ENCODE results near the gene TMEM143.
"Not testable (repeated sequence)": the region's sequence is repeated elsewhere in the genome, so short reads cannot be mapped to it uniquely, and the experiment has no call there.

TMEM143 gene

GRCh38 chr19:48363810-48364597 is at the start of gene TMEM143, which contains the start of gene SYNGR4:
Gene TMEM143 (minus strand): TSS chr19:48363940. CDS start chr19:48363920, 20 bp downstream.
Gene SYNGR4 (plus strand): TSS chr19:48364367. CDS start chr19:48365843, 1,476 bp downstream.
- peak; percentile 99 for DNase-seq (ENCODE audit: low spot score)

GRCh38 chr19:48405850-48406249 is 42.1 kb upstream of the TMEM143 start:
- DNase-seq (ENCODE audit: low spot score), result no peak

- no peak for DNase-seq (ENCODE audit: low spot score)
These were observed 41.4 kb upstream of the TMEM143 start for GRCh38 chr19:48405010-48405659.

- peak; percentile 57 for DNase-seq (ENCODE audit: low spot score)
These were observed 39.9 kb upstream of the TMEM143 start for GRCh38 chr19:48403606-48404005.

- no peak for DNase-seq (ENCODE audit: low spot score)
These were observed 37.5 kb upstream of the TMEM143 start for GRCh38 chr19:48401287-48401686.

- no peak for DNase-seq (ENCODE audit: low spot score)
These were observed 36.4 kb upstream of the TMEM143 start for GRCh38 chr19:48400018-48400742.

- DNase-seq (ENCODE audit: low spot score), result peak; percentile 84
These were observed 34.9 kb upstream of the TMEM143 start for GRCh38 chr19:48398375-48399235.

- DNase-seq (ENCODE audit: low spot score), result no peak
These were observed 34.3 kb upstream of the TMEM143 start for GRCh38 chr19:48398102-48398374.

- no peak for DNase-seq (ENCODE audit: low spot score)
These were observed 33.7 kb upstream of the TMEM143 start for GRCh38 chr19:48397263-48398101.

GRCh38 chr19:48396824-48397176 is 33.1 kb upstream of the TMEM143 start:
- no peak for DNase-seq (ENCODE audit: low spot score)

GRCh38 chr19:48396016-48396823 is 32.5 kb upstream of the TMEM143 start:
- no peak for DNase-seq (ENCODE audit: low spot score)

- no peak for DNase-seq (ENCODE audit: low spot score)
These were observed 31.8 kb upstream of the TMEM143 start for GRCh38 chr19:48395499-48395898.

GRCh38 chr19:48395170-48395455 is 31.4 kb upstream of the TMEM143 start:
- no peak for DNase-seq (ENCODE audit: low spot score)

GRCh38 chr19:48394331-48395169 is 30.8 kb upstream of the TMEM143 start:
- no peak for DNase-seq (ENCODE audit: low spot score)

- no peak for DNase-seq (ENCODE audit: low spot score)
These were observed 30.0 kb upstream of the TMEM143 start, which contains the start of gene GRIN2D for GRCh38 chr19:48393559-48394330. Gene GRIN2D (plus strand): TSS chr19:48393668. CDS start chr19:48398393, 4,725 bp downstream.

- DNase-seq (ENCODE audit: low spot score), result no peak
These were observed 29.3 kb upstream of the TMEM143 start for GRCh38 chr19:48392860-48393558.

- DNase-seq (ENCODE audit: low spot score), result not testable (repeated sequence)
These were observed 28.2 kb upstream of the TMEM143 start for GRCh38 chr19:48392006-48392344.
